SK-N-SH treated with all-trans-retinoic acid at 6 μM for 48 hours (cell line): Measurements from ENCODE around the gene SF1.

Experiments
- CREB5 ChIP-seq: fragments of 250-450 bp; sonication (Bioruptor Pico); IDR thresholded peaks from 2 replicates; pipeline ENCODE4 v1.5.1; 2020; ENCODE audit warnings: low read depth, mild to moderate bottlenecking, moderate library complexity
- ESRRG ChIP-seq: fragments of 250-450 bp; sonication (Bioruptor Pico); IDR thresholded peaks from 2 replicates; pipeline ENCODE4 v1.6.1; 2021; ENCODE audit warnings: mild to moderate bottlenecking
- OSR1 ChIP-seq: fragments of 250-450 bp; sonication (Bioruptor Pico); IDR thresholded peaks from 2 replicates; pipeline ENCODE4 v1.8.0; 2022; ENCODE audit warnings: moderate library complexity, mild to moderate bottlenecking, inconsistent platforms
- POU6F1 ChIP-seq: fragments of 250-450 bp; sonication (Bioruptor Pico); IDR thresholded peaks from 2 replicates; pipeline ENCODE4 v1.8.0; 2021; ENCODE audit warnings: low read depth, mild to moderate bottlenecking, moderate library complexity, borderline replicate concordance
- RARB ChIP-seq: fragments of 250-450 bp; sonication (Bioruptor Pico); IDR thresholded peaks from 2 replicates; pipeline ENCODE4 v1.8.0; 2021; ENCODE audit warnings: mild to moderate bottlenecking, moderate library complexity
- TOX ChIP-seq: fragments of 250-450 bp; sonication (Bioruptor Pico); IDR thresholded peaks from 2 replicates; pipeline ENCODE4 v1.8.0; 2021; ENCODE audit warnings: mild to moderate bottlenecking, moderate library complexity, borderline replicate concordance
- ZFP3 ChIP-seq: fragments of 250-450 bp; sonication (Bioruptor Pico); IDR thresholded peaks from 2 replicates; pipeline ENCODE4 v1.5.0; 2020; ENCODE audit warnings: mild to moderate bottlenecking, moderate library complexity
- ZNF565 ChIP-seq: fragments of 450-650 bp; formaldehyde crosslinking; conservative IDR thresholded peaks from 2 replicates; pipeline ENCODE4 v1.5.0; 2020; ENCODE audit warnings: low read depth, mild to moderate bottlenecking, moderate library complexity
- ZNF70 ChIP-seq: fragments of 450-650 bp; formaldehyde crosslinking; IDR thresholded peaks from 2 replicates; pipeline ENCODE4 v1.5.0; 2020; ENCODE audit warnings: mild to moderate bottlenecking, moderate library complexity
- ZNF8 ChIP-seq: fragments of 450-650 bp; formaldehyde crosslinking; IDR thresholded peaks from 2 replicates; pipeline ENCODE4 v1.5.0; 2020; ENCODE audit warnings: mild to moderate bottlenecking, moderate library complexity
- TF ChIP-seq, protein P1 (sequence below): fragments of 250-450 bp; sonication (Bioruptor Pico); IDR thresholded peaks from 2 replicates; pipeline ENCODE4 v1.8.0; 2020; ENCODE audit warnings: mild to moderate bottlenecking, moderate library complexity, borderline replicate concordance

DNA sequence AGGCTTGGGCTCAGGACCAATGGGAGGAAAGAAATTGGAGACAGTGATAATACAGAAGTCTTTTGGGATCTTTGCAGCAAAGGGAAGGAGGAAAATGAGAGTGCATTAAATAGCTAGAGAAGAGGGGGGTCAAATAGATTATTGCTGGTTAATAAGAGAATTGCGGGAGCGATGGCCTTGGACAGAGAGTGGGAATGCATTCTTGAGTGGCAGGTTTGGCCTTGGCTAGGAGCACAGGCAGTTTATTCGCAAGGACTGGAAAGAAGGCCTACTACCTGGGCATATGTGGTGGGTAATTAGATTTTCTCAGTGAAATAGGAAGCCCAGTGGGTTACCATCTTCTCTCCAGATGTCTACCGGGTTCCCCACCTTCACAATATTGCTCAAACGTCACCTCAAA, 35.5 kb upstream of the SF1 start:
- TF ChIP-seq RARB (CRISPR knock-in tag), result no peak
- TF ChIP-seq CREB5 (CRISPR knock-in tag), result no peak
- no peak for TF ChIP-seq ZFP3 (CRISPR knock-in tag)
- TF ChIP-seq, protein P1, sequence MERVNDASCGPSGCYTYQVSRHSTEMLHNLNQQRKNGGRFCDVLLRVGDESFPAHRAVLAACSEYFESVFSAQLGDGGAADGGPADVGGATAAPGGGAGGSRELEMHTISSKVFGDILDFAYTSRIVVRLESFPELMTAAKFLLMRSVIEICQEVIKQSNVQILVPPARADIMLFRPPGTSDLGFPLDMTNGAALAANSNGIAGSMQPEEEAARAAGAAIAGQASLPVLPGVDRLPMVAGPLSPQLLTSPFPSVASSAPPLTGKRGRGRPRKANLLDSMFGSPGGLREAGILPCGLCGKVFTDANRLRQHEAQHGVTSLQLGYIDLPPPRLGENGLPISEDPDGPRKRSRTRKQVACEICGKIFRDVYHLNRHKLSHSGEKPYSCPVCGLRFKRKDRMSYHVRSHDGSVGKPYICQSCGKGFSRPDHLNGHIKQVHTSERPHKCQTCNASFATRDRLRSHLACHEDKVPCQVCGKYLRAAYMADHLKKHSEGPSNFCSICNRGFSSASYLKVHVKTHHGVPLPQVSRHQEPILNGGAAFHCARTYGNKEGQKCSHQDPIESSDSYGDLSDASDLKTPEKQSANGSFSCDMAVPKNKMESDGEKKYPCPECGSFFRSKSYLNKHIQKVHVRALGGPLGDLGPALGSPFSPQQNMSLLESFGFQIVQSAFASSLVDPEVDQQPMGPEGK, result no peak
- no peak for TF ChIP-seq ZNF70 (CRISPR knock-in tag)
- no peak for TF ChIP-seq TOX (CRISPR knock-in tag)
- no peak for TF ChIP-seq ZNF8 (CRISPR knock-in tag)
- no peak for TF ChIP-seq ESRRG (CRISPR knock-in tag)
- TF ChIP-seq OSR1 (CRISPR knock-in tag), result no peak
- no peak for TF ChIP-seq POU6F1 (CRISPR knock-in tag)
- no peak for TF ChIP-seq ZNF565
